ENCODE data around the gene ACOT12.
A peak's percentile ranks its signal among the peaks of the same experiment; 100 is the strongest.
"Not testable (repeated sequence)": the region's sequence is repeated elsewhere in the genome, so short reads cannot be mapped to it uniquely, and the experiment has no call there.

The ACOT12 gene

DNA sequence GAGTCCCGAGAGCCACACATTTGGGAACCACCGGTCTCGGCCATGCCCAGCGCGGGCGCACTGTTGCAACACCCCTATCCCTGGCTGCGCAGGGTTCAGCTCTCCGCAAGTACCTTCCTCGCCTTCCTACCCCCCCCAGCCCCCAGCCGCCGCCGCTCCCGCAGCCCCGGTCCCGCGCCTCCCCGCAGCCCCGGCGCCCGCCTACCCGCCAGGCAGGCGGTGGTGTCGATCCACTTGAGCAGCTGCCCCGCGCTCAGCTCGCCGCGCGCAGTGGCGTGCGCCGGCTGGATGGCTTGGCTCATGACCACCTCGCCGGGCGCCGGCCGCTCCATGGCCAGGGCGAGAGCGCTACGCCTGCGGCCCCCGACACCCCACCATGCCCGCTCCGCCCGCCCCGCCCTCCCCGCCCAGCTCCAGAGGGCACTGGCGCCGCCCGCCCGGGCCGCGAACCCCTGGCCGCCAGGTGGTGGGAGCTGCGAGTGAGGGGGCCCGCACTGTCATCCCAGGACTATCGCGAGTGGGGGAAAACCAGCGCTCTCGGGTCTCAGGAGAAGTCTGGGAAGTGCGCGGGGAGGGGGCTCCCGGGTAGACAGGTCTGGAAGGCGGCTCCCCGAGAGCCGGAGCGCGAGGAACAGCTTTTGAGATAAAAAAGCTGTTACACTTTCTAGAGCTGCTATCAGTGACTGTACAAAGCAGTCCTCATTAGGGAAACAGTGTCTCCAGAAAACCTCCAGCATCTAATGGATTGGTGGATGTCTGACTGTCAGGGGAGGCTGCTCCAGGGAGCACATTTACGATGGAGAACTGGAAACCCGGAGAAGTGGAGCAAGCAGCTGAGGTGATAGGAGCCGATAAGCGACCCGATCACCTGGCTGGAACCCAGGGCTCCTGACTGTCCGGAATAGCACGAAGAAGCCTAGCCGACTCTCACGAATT lies at the start of gene ACOT12:
Gene ACOT12 (minus strand): TSS at position 352 of the 936 bp plus-strand sequence. CDS start 20 bp downstream, at position 332.
- no peak for DNase-seq

GRCh38 chr5:81435023-81435422 lies 41.1 kb upstream of the ACOT12 start:
- no peak for DNase-seq

DNA sequence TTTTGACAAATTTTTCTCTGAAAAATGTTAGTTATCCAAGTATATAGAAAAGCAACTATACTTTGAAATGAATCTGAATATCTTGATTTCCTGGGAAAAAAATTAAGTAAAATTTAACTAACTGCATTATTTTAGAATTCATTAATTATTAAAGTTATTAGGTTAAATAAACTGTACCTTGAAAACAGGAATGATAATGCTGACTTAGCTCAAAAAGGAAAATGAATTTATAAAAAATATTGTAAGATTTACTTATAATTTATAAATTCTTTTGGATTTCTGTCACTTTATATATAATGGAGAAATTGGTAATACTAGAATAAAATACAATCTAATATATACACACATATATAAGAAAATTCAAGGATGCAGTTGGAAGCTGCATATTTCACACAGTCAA lies 36.1 kb upstream of the ACOT12 start:
- DNase-seq = no peak

GRCh38 chr5:81429363-81429762 lies 35.4 kb upstream of the ACOT12 start:
- no peak for DNase-seq

- no peak for DNase-seq
Observed at GRCh38 chr5:81428861-81429260, 34.9 kb upstream of the ACOT12 start.

- no peak for DNase-seq
Observed at GRCh38 chr5:81428446-81428845, 34.5 kb upstream of the ACOT12 start.

DNA sequence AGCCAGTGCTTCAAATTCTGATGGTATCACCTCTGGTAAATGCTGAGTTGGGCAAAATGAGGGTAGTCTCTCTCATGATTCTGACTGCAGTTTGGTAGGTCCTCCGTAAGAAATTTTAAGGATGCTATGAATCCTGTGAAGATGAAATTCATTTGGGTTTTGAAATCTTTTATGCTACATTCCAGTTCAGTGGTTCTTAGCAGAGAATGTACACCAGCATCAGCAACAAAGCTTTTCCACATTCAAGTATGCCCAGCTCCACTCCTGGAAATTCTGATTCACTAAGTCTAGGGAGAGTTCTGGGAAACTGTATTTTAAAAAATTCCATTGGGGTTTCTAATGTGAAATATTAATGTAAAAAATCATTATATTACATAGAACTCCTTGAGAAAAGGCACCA lies 33.6 kb upstream of the ACOT12 start:
- DNase-seq = no peak

GRCh38 chr5:81426359-81427030 lies 32.6 kb upstream of the ACOT12 start:
- no peak for DNase-seq

DNA sequence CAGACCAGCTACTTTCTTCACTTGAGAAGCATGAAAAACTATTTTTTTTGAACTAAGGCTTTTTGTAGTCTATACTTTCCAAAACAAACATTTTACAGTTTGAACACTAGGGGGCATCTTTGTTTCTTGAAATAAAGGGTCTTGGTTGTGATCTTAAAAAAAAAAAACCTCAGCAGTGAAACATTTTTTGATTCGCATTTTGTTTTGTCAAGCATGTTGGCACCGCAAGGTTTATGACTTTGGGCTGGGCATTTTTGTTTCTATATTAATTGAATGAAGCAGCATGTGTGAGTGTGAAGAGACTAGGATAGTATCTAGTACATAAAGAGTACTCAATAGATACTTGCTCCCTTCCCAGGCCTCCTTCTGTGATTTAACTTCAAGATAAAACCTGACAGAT lies 31.6 kb upstream of the ACOT12 start:
- peak; percentile 36 for DNase-seq

- no peak for DNase-seq
Observed at GRCh38 chr5:81424728-81425127, 30.8 kb upstream of the ACOT12 start.

DNA sequence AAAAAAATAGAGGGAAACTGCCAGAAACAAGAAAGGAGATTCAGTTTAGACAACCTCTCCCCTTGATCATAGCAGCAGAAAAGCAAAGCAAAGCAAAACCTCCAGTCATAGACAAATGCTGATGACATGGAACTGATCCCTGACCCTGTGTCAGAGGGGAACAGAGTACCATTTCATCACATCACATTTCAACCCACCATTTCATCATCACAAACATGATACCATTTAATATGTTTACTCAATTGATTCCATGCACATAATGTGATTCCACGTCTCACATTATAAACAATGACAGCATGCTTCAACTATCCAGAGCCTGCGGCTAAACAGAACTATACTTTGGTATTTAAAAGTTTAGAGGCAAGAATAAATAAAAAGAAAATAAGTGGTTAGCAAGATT lies 28.7 kb upstream of the ACOT12 start:
- no peak for DNase-seq

GRCh38 chr5:81420039-81420667 lies 26.2 kb upstream of the ACOT12 start:
- DNase-seq = no peak

DNA sequence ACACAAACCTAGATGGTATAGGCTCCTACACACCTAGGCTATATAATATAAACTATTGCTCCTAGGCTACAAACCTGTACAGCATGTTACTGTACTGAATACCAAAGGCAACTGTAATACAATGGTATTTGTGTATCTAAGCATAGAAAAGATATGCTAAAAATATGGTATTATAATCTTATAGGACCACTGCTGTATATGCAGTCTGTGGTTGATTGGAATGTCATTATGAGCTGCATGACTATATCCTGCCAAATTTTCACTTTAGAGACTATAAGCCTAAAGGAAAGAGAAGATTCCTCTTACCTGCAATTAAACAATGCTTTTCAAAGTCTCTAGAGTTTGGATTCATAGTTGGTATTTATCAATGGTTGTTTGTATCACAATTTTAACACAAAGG lies 24.7 kb upstream of the ACOT12 start:
- DNase-seq = no peak

- DNase-seq = no peak
Observed at GRCh38 chr5:81417052-81417451, 23.1 kb upstream of the ACOT12 start.

DNA sequence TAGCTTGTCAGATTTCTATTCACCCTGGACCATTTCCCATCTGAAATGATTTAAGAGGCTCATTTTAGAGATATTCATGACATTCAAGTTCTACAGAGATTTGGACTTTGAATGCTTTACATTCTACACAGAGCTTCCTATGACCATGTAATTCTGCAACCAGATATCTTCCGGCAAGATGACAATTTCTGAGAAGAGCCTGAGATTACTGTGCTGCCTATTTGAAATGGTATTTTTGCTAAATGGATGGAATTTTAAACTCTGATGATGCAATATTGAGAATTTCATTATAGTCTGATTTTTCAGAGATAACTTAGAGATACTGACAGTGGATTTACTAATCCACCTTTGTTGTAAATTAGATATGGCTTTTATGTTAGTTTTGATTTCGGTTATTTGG lies 16.0 kb upstream of the ACOT12 start:
- DNase-seq = no peak

DNA sequence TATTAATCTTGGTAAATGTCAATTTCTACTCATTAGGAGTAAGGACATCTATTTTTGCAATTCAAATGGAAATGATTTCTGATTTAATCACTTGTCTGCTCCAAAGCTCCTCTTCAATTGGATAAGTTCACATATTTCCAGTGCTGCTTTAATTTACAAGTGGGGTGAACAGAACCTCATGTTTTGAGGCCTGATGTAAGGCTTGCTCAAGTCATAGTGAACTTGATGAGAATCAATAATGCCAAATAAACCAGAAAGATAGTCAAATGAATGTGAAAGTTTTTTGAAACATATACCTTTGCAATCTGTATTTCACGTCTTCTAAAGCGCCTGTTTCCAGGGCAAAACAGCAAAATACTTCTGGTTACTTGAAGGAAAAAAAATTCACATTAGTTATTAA lies 15.4 kb upstream of the ACOT12 start:
- DNase-seq = no peak

GRCh38 chr5:81408496-81408895 lies 14.6 kb upstream of the ACOT12 start:
- no peak for DNase-seq

DNA sequence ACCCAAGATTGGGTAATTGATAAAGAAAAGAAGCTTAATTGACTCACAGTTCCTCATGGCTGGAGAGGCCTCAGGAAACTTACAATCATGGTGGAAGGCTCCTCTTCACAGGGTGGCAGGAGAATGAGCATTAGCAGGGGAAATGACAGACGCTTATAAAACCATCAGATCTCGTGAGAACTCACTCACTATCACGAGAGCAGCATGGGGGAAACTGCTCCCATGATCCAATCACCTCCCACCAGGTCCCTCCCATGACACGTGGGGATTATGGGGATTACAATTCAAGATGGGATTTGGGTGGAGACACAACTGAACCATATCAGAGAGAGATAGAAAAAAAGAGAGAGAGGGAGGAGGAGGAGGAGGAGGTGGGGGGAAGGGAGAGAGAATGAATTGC lies 13.9 kb upstream of the ACOT12 start:
- not testable (repeated sequence) for DNase-seq

- DNase-seq = no peak
Observed at GRCh38 chr5:81405126-81405891, 11.4 kb upstream of the ACOT12 start.

- no peak for DNase-seq
Observed at GRCh38 chr5:81402192-81402930, 8.4 kb upstream of the ACOT12 start.

DNA sequence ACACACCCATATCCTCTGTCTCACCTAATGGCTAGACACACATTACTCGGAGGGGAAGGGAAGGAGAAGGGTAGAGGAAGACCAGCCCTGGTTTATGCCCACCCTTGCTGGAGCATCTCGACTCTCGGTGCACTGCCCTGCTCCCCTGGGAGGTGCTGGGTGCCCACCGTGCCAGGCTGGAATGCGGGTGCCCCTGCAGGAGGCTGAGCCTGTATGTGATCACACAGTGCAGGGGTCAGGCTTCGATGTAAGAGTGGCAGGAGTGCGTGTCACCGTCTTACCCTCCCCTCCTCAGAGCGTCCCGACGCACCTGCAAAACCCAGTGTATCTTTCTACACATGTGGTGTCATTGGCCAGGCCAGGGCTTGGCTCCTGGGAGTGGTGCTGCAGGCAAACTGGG lies 7.3 kb upstream of the ACOT12 start:
- DNase-seq = no peak

GRCh38 chr5:81400375-81400774 lies 6.4 kb upstream of the ACOT12 start:
- peak; percentile 8 for DNase-seq

Measured in RPMI8226 (cell line).